ENCODE results near the gene SERPINB10. TPM values are rescaled to one million over a fixed set of nuclear protein-coding genes. Genes with fewer than 3 reads are reported as not detected.
A peak's percentile ranks its signal among the peaks of the same experiment; 100 is the strongest.

SERPINB10 gene
- total and polyA plus RNA-seq, 4 donors: 0.63 to 0.96 (median 0.64) TPM; not detected in 1

GRCh38 chr18:63961435-63961980 is 53.8 kb downstream of the SERPINB10 start:
- ATAC-seq (ENCODE audit: insufficient read depth, low FRiP score): no peak
- no peak for DNase-seq
- Histone ChIP-seq H3K4me1 (ENCODE audit: control insufficient read depth in 5 of 5, insufficient read depth in 5 of 5, low read length in 5 of 5) (no peaks in the 10 kb centered on the region), H3K9me3 (ENCODE audit: control insufficient read depth in 4 of 4, insufficient read depth in 3 of 4, low read length in 3 of 4) (no peaks in the 10 kb centered on the region), H3K9ac (ENCODE audit: insufficient read depth in 1 of 2, low read length in 2 of 2) (no peak overlapping the region), H3K27me3 (ENCODE audit: control insufficient read depth in 3 of 3, insufficient read depth in 3 of 3, low read length in 2 of 3) (no peaks in the 10 kb centered on the region), H3K27ac (ENCODE audit: low read depth in 1 of 2, low read length in 1 of 2) (no peak overlapping the region), H3K4me3 (no peak overlapping the region), H3K36me3 (ENCODE audit: control insufficient read depth in 4 of 4, insufficient read depth in 4 of 4, low read length in 4 of 4) (no peaks in the 10 kb centered on the region)
- no peak for TF ChIP-seq CTCF (IDR thresholded peaks at IDR 0.05; ENCODE audit: control extremely low read depth, extremely low read depth)
- WGBS, 2 donors: 69 to 72% methylated on average over 5 of the region's 5 CpGs

- H3K36me3 ChIP-seq (ENCODE audit: control insufficient read depth in 4 of 4, insufficient read depth in 4 of 4, low read length in 4 of 4): no peaks in the 10 kb centered on the region
- no peaks in the 10 kb centered on the region for H3K4me1 ChIP-seq (ENCODE audit: control insufficient read depth in 5 of 5, insufficient read depth in 5 of 5, low read length in 5 of 5)
- H3K9me3 ChIP-seq (ENCODE audit: control insufficient read depth in 4 of 4, insufficient read depth in 3 of 4, low read length in 3 of 4): no peaks in the 10 kb centered on the region
- H3K27me3 ChIP-seq (ENCODE audit: control insufficient read depth in 3 of 3, insufficient read depth in 3 of 3, low read length in 2 of 3): no peaks in the 10 kb centered on the region
- no peak overlapping the region for H3K9ac ChIP-seq (ENCODE audit: insufficient read depth in 1 of 2, low read length in 2 of 2)
- no peak for ATAC-seq (ENCODE audit: insufficient read depth, low FRiP score)
- WGBS, 2 donors: 18 to 30% methylated on average over 1 of the region's 1 CpG
- H3K27ac ChIP-seq (ENCODE audit: low read depth in 1 of 2, low read length in 1 of 2): no peak overlapping the region
- H3K4me3 ChIP-seq: no peak overlapping the region
- no peak for TF ChIP-seq CTCF (IDR thresholded peaks at IDR 0.05; ENCODE audit: control extremely low read depth, extremely low read depth)
- DNase-seq: no peak
These were observed 54.4 kb downstream of the SERPINB10 start for GRCh38 chr18:63962137-63962536.

- Histone ChIP-seq H3K9me3 (ENCODE audit: control insufficient read depth in 4 of 4, insufficient read depth in 3 of 4, low read length in 3 of 4) (no peaks in the 10 kb centered on the region), H3K4me3 (no peak overlapping the region), H3K9ac (ENCODE audit: insufficient read depth in 1 of 2, low read length in 2 of 2) (no peak overlapping the region), H3K36me3 (ENCODE audit: control insufficient read depth in 4 of 4, insufficient read depth in 4 of 4, low read length in 4 of 4) (no peaks in the 10 kb centered on the region), H3K4me1 (ENCODE audit: control insufficient read depth in 5 of 5, insufficient read depth in 5 of 5, low read length in 5 of 5) (no peaks in the 10 kb centered on the region), H3K27ac (ENCODE audit: low read depth in 1 of 2, low read length in 1 of 2) (no peak overlapping the region), H3K27me3 (ENCODE audit: control insufficient read depth in 3 of 3, insufficient read depth in 3 of 3, low read length in 2 of 3) (no peaks in the 10 kb centered on the region)
- ATAC-seq (ENCODE audit: insufficient read depth, low FRiP score) (peak; percentile 83), DNase-seq (peak in 2 of 3 donors; percentile 43 to 59)
- WGBS, 2 donors: 79 to 80% methylated on average over 1 of the region's 1 CpG
- peak; percentile 63 for TF ChIP-seq CTCF (IDR thresholded peaks at IDR 0.05; ENCODE audit: control extremely low read depth, extremely low read depth)
These were observed 56.0 kb downstream of the SERPINB10 start for GRCh38 chr18:63963615-63964256.

All from lung (tissue), 12 donors.